Measurements from ENCODE around the gene CRIP3.

DNA sequence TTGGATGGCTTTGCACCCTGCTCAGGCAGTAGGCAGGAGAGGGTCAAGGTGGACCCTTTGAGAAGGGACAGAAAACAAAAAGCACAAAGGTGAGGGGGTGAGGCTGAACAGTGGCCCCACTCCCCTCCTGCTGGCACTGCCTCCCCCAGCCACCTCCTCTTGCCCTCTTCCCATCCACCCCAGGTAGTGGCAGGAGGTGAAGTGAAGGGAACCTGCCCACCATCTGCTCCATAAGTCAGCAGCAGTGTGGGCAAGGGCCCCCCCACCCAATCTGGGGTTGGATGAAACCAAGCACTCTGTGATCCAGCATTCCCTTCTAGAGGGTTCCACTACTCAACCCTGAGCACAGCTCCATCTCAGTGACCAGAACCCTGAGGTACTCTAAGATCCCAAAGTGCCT, 36.7 kb downstream of the CRIP3 start:
- TF ChIP-seq CTCF (IDR thresholded peaks at IDR 0.05) = no peak
- TF ChIP-seq POLR2A (IDR thresholded peaks at IDR 0.05) = no peak

Measured in esophagus squamous epithelium (tissue), 4 donors.